ENCODE results near the gene GPRC6A. TPM values are rescaled to one million over a fixed set of nuclear protein-coding genes. Genes with fewer than 3 reads are reported as not detected.
A peak's percentile ranks its signal among the peaks of the same experiment; 100 is the strongest.
"Not testable (repeated sequence)": the region's sequence is repeated elsewhere in the genome, so short reads cannot be mapped to it uniquely, and the experiment has no call there.

GPRC6A gene
- not detected for polyA plus RNA-seq (ENCODE audit: insufficient read length in 10 of 10)
- long read RNA-seq, donor 1: 0 reads
- long read RNA-seq, donor 2: 0 reads
- long read RNA-seq, donor 3: 0 reads
- long read RNA-seq, donor 4: 0 reads
- long read RNA-seq, donor 5: 0 reads
- long read RNA-seq, donor 6: 0 reads
- long read RNA-seq, donor 7: 0 reads
- long read RNA-seq, donor 8: 0 reads
- long read RNA-seq, donor 9: 0 reads

- DNase-seq: no peak
Observed at GRCh38 chr6:116828983-116829382, at the start of gene GPRC6A. Gene GPRC6A (minus strand): TSS chr6:116829083. CDS start chr6:116829013, 70 bp downstream.

- peak in 1 of 3 donors; percentile 0 for DNase-seq
Observed at GRCh38 chr6:116877743-116878142, 48.9 kb upstream of the GPRC6A start.

GRCh38 chr6:116876635-116877611, 48.0 kb upstream of the GPRC6A start, which contains the start of gene RFX6:
Gene RFX6 (plus strand): TSS chr6:116877242. CDS start chr6:116877276, 34 bp downstream.
- no peak for DNase-seq

- DNase-seq: no peak
Observed at GRCh38 chr6:116876107-116876506, 47.2 kb upstream of the GPRC6A start.

- no peak for DNase-seq
Observed at GRCh38 chr6:116872771-116873170, 43.9 kb upstream of the GPRC6A start.

- DNase-seq: no peak
Observed at GRCh38 chr6:116866281-116866871, 37.5 kb upstream of the GPRC6A start.

GRCh38 chr6:116859264-116859663, 30.4 kb upstream of the GPRC6A start:
- no peak for DNase-seq

- no peak for DNase-seq
Observed at GRCh38 chr6:116858060-116858459, 29.2 kb upstream of the GPRC6A start.

GRCh38 chr6:116847227-116847626, 18.3 kb upstream of the GPRC6A start:
- DNase-seq: peak; percentile 8 to 37 (median 20)

- no peak for DNase-seq
Observed at GRCh38 chr6:116842459-116842858, 13.6 kb upstream of the GPRC6A start.

GRCh38 chr6:116840091-116840490, 11.2 kb upstream of the GPRC6A start:
- no peak for DNase-seq

- DNase-seq: no peak
Observed at GRCh38 chr6:116836606-116837342, 7.9 kb upstream of the GPRC6A start.

GRCh38 chr6:116834526-116834925, 5.6 kb upstream of the GPRC6A start:
- DNase-seq: not testable (repeated sequence)

GRCh38 chr6:116827561-116828240, 1.2 kb downstream of the GPRC6A start:
- no peak for DNase-seq

GRCh38 chr6:116816336-116816735, 12.5 kb downstream of the GPRC6A start:
- DNase-seq: not testable (repeated sequence)

- no peak for DNase-seq
Observed at GRCh38 chr6:116812051-116812650, 16.7 kb downstream of the GPRC6A start.

GRCh38 chr6:116801971-116802370, 26.9 kb downstream of the GPRC6A start:
- no peak for DNase-seq

- no peak for DNase-seq
Observed at GRCh38 chr6:116799945-116800344, 28.9 kb downstream of the GPRC6A start.

- DNase-seq: no peak
Observed at GRCh38 chr6:116797585-116797984, 31.3 kb downstream of the GPRC6A start.

- DNase-seq: no peak
Observed at GRCh38 chr6:116793224-116793623, 35.7 kb downstream of the GPRC6A start.

- no peak for DNase-seq
Observed at GRCh38 chr6:116783852-116784251, 45.0 kb downstream of the GPRC6A start.

Measured in muscle of back (tissue), 13 donors.